LNCAP (cell line): ENCODE measurements around the gene CDHR4.

Experiments used
- CTCF ChIP-seq: fragments of 450-650 bp; IDR thresholded peaks from 2 replicates; pipeline ENCODE4 v1.5.1; 2017; ENCODE audit warnings: mild to moderate bottlenecking

The CDHR4 gene

DNA sequence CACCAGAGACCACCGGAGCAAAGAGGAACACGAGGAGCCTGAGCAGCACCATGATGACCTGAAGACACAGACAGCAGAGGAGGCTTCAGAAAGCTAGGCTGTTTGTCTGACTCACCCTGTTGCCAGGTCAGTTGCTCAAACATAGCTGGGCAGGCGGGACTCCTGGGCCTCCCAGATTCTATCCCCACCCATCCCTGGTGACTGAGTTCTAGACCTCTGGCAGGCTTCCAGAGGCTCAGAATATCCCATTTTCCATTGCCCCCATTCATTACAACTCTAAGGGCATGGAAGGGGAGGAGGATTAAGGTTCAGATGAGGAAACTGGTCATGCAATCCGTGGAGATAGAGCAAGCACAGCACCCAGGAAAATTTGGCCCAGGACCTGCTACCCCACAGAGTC, at the start of gene CDHR4:
CDHR4 (minus strand) TSS at position 113 of the 400 bp plus-strand sequence; CDS start at position 52, 61 bp downstream.
- no peak for TF ChIP-seq CTCF

DNA sequence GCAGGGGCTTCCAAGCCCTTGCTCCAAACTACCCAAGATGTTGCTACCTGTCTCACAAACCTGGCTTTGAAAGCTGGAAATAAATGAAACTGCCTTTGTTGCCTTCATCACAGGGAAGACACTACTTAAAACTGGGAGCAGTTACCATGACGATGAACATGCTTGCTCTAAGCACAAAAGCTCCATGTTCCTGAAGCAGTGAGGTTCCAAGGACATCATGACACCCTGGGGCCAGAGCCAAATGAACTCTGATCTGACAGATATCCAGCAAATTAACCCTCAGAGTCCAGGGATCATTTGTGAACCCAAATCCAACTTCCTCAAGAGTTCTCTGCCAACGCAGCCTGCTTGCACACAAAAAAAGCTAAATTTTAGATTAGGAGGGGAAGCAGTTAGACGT, 46.0 kb upstream of the CDHR4 start:
- no peak for TF ChIP-seq CTCF

DNA sequence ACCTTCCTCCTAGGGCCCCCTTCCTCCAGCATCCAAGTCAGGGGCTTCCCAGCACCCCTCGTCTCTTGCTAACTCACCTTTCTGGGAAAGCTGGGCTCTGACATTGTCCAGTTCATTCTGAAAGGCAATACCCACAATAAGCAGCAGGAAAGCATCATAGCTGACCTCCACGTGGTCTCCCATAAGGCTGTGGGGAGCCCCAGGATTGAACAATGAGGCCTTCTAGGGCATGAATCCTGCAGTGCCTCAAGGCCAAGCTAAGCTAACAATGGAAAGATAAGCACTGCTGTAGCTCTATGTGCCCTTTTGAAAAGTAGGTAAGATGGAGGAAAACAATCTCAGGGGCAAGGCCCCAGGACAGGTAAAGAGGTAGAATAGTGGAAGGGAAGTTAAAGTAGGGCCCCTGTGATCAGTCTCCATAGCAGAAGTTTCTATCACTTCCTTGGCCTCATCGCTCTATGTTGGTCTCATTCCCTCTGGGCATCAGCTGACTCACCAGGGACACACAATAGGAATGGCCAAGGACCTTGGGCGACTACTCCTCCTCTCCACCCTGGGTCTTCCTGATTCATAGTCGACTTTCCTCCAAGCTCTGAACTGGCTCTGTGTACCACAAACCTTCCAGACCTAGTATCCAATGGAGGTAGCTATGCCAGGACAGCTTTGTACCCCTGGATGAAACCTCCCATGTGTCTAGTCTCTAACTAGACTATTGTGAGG, 45.0 kb upstream of the CDHR4 start:
- TF ChIP-seq CTCF: no peak

DNA sequence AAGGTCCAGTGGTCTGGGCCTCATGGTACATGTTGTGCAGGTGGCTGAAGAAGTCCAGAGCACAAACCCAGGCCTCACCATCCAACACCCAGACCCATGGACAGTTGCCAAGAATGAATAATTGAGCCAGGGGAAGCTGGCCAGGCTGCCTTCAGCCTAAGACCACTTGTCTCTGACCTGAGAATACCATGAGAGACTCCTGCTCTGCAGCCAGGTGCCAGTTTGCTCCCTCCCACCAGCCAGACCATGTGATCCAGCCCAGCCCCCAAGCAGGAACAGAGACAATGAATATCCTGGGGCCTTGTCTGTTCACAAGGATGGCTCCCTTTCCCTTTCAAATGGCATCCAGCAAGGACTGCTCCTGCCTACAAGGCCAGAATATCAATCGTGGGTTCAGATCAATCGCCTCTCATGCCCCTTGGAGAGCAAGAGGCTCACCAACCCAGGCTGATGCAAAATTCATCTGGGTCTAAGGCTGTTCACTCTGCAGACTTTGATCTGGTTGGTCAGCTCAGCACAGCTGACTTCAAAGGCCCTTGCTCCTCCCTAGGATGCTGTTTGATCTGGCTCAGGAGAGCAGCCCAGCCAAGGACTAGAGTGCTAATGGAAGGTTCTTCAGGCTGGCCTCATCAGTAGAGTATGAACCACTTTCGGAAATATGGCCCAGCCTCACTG, 43.3 kb upstream of the CDHR4 start:
- TF ChIP-seq CTCF: no peak

DNA sequence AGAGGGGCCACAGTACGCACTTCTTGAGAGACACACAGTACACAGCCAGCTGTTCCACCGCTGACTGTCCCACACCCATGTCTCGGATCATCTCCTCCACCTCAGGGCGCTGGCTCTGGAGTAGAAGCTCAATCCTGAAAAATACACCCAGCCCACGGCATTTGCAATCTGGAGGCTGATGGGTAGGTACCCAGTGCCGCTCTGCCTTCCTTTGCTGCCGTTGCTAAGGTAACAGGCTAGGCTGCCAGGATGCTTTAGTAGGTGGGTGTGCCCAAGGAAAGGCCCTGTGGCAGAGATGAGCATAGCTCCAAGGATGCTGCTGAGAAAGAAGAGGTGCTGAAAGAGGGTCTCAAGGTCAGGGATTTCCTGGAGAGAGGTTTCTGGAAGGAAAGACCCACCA, 42.1 kb upstream of the CDHR4 start:
- TF ChIP-seq CTCF: no peak

DNA sequence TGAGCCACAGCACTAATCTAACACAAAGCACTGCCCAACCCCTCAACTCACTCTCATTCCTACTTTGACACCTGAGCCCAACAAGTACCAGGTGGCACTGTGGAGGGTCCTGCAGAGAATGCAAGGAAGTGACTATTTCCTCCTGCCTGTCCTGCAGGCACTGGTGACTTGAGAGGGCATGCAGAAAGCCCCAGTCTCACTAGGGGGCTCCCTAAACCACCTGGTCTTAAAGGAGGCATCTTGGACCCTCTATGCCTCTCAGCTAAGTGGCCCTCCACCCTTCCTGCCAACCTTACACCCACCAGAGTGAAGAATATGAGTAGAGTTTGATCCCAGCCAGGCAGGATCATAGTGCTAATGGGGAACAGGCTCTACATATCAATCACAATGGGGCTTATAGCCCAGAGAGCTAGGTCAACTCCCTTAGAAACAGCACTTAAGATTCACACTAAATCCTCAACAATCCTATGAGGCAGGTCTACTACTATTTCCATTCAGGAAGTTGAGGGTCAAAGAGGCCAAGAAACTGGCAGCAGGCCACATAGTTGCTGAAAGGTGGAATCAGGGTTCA, 41.5 kb upstream of the CDHR4 start:
- TF ChIP-seq CTCF: 0 out of 2 replicates have a peak, but pooled peaks have one; percentile 17

GRCh38 chr3:49840388-49840787, 40.7 kb upstream of the CDHR4 start:
- TF ChIP-seq CTCF: no peak
